GM19043 (cell line): Measurements from ENCODE around the gene SPTAN1.
"Not testable (repeated sequence)": the region's sequence is repeated elsewhere in the genome, so short reads cannot be mapped to it uniquely, and the experiment has no call there.

Experiments
- ATAC-seq: cut with Tn5 transposase; IDR thresholded peaks from one replicate; pipeline ENCODE4 v1.9.1; 2021; ENCODE audit warnings: low read depth; ENCODE audit not compliant: unreplicated experiment

Gene SPTAN1

DNA sequence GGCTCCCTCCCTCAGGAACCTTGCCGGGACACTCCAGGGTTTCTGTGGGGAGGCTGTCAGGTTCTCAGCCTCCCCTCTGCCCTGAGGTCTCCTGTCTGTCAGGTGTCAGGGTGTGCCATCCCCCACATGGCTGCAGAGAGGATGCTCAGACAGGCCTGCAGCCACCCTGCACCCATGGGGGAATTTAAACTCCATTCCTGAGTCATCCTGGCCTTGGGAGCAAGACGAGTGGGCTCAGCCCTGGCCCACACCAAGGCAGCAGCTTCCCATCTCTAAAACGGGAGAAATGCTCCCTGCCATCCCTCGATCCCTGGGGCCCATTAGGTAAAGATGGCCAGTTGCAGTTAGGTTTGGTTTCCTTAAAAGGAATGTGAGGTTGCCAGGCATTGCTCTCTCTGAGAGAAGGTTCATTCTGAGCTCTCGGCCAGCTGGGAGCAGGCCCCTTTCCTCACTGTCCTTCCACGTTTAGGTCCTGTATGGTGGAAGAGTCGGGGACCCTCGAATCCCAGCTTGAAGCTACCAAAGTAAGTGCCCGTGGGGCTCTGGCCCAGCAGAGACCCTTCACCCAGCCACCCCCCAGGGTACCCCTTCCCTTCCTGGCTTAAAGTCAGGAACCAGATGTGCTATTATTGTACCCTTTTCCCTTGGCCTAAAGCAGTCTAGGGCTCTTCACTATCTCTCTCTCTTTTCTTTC is 77.6 kb downstream of the SPTAN1 start:
- no peak for ATAC-seq

DNA sequence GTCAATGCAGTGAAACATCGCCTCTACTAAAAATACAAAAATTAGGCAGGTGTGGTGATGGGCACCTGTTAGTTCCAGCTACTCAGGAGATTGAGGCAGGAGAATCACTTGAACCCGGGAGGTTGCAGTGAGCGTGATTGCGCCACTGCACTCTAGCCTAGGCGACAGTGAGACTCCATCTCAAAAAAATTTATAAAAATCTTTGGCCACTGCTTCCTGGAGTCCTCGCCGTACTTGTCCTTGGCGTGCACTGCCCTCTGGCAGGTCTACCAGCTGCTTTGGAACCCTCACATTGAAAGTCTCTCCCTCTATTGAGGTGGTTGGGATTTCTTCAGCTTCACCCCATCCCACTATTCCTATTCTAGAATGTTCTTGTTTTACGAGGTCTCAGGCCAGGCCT is 79.2 kb downstream of the SPTAN1 start:
- ATAC-seq: no peak

DNA sequence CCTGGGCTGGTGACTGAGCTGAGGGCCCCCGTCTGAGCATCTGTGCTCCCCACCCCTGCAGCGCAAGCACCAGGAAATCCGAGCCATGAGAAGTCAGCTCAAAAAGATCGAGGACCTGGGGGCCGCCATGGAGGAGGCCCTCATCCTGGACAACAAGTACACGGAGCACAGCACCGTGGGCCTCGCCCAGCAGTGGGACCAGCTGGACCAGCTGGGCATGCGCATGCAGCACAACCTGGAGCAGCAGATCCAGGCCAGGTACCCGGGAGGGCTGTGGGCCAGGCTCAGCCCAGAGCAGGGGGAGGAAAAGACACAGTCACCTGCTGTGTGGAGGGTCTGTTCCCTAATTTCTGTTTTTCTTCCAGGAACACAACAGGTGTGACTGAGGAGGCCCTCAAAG is 79.7 kb downstream of the SPTAN1 start:
- ATAC-seq: no peak

DNA sequence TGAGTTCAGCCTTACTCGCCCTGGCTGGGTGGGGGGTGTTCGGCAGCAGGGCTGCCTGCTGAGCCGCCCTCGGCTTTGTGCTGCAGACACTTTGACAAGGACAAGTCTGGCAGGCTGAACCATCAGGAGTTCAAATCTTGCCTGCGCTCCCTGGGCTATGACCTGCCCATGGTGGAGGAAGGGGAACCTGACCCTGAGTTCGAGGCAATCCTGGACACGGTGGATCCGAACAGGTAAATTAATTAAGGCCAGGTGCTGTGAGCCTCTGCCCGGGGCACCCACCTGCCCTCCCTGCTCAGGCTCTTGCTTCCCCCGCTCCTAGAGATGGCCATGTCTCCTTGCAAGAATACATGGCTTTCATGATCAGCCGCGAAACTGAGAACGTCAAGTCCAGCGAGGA is 80.1 kb downstream of the SPTAN1 start:
- no peak for ATAC-seq

DNA sequence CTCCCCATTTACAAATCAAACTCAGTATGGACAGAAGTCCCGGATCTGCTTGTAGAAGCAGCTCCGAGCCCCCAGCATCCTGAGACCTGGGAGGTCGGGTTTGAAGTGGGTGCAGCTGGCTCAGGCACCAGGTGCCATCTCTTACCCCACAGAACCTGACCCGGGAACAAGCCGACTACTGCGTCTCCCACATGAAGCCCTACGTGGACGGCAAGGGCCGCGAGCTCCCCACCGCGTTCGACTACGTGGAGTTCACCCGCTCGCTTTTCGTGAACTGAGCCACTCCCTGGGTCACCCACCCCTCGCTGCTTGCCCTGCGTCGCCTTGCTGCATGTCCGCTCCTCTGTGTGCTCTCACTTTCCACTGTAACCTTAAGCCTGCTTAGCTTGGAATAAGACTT is 80.7 kb downstream of the SPTAN1 start:
- ATAC-seq: no peak

DNA sequence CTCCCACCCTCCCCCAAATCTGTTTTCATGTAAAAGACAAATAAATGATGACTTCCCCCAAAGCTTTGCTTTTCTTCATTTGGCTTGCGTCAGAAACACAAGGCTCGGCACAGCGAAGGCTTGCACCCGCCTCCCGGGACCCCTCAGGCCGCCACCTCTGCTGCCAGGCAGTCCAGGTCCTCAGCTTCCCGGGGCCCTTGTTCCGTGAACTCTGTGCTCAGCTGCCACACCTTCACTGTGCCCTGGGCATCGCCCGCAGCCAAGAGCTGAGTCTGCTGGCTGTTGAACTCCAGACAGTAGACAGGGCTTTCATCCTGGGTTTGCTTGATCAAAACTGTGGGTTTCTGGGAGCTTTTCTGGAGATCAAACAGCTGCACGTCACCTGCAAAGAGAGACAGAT is 81.2 kb downstream of the SPTAN1 start:
- no peak for ATAC-seq

DNA sequence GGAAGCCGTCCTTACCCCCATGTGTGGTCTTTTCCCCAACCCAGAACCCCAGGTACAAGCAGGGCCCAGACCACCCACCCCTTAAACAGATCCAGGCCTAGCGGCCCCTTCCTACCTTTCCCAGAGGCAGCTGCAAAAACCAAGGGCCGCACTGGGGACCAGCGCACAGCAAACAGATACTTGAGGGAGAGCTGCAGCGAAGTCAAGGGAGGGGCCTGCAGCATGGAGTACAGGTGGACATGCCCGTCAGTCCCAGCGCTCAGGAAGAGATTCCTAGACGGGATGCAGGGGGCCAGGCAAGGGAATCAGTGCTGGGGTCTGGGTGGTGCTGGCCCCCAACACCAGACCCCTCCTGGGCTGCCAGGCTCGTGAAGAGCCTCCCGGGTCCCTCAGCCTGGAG is 81.7 kb downstream of the SPTAN1 start:
- ATAC-seq: no peak

DNA sequence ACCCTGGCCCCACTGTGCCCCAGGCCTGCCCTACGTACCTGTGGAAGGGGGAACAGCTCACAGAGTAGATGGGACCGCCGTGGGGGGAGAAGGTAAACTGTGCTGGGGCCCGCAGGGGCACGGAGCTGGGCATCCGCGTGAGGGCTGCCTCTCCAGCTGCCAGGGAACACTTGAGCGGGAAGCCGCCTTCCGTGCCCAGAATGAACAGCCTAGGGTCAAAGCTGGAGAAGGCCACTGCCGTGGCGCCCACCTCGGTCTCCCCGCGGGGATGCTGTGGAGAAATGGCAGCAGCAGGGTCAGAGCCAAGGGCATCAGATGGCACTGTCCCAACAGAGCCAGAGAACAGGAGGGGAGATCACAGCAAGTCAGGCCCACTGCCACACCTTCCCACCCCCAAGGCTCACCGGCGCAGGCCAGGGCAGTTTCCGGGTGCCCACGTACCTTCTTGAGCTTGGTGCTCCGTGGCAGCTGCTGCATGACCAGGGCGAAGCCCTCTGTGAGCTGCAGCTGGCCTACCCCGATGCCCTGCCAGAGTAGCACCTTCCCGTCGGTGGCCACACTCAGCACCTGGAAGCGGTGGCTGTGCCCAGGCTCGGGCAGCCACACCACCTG is 82.4 kb downstream of the SPTAN1 start:
- no peak for ATAC-seq

DNA sequence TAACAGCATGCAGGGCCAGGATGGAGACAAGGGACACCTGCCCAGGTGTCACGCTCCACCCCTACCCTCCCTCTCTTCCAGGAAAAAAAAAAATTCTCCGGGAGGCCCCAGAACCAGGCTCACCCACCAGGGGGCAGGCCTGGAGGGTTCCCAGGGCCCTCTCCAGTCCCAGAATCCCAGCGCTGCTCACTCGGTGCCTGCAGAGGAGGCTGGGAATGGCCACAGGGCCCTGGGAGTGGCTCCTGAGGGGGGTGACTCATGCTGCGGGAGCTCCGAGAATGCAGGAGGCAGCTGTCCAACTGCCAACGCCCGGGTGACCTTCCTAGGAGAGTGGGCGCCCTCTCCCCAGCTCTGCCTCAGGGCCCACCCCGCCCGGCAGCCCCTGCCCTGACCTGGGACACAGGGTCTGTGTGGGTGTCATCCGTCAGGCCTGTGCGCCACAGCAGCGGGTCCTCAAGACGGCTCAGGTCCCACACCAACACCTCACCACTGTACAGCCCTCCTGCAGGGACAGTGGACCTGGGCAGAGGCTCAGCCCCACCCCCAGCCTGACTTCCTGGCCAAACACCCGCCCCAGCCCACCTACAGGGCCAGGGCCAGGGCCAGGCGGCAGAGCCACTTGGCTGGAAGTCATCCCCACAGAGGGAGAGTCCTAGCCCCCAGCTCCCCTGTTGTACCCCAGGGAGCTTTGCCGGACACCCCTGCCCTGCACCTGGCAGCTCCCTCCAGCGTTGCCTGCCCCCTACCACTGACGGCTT is 83.1 kb downstream of the SPTAN1 start:
- no peak for ATAC-seq

DNA sequence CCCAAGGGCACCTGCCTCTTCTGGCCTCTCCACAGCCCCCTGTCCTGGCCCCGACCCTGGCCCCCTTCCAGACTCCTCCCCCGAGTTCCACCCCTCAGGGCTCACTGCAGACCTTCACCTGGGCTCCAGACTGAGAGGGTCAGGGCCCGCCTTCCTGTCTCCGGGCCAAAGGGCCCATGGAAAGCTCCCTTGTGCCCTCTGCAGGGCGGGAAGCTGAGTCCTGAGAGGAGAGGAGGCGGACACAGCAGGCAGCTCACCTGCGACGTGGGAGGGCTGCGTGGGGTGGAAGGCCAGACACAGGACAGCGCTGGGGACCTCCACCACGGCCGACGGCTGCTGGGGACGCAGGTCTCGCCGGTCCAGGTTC is 83.6 kb downstream of the SPTAN1 start:
- no peak for ATAC-seq

DNA sequence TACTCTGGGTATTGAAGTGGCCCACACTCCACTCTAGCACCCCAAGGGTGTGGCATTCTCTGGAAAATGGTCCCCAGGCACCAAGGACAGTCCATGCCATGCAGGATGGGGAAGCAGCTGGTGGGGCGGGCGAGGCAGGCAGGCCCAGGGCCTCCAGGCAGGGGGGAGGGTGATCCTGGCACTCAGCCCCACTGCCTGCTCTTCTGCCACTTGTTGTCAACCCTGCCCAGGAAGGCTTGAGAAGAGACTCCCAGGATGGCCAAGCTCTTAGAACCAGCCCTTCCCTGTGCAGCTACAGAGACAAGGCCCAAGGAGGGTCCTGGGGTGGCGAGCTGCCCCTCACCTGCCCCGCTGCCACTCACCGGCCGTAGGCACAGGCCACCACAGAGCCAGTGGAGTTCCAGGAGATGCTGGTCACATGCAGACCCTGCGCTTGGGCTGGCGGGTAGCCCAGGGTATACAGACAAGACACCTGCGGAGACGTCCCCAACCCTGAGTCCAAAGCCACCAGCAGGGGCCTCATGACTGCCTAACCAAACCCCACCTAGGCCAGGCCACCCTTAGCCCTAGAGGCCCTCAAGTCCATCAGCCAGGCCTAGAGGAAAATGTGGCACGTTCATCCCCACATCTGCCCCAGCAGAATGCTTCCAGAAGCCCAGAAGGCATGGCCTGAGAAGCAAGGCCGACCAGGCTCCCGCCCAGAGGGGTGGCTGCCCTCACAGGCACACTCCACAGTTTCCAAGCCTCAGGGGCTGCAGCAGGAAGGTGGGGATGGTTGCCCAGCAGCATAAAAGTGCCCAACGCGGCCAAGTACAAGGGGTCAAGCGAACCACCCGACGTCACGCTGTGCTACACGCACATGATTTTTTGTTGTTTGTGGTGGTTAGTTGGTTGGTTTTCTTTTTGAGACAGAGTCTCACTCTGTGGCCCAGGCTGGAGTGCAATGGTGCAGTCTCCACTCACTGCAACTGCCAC is 84.5 kb downstream of the SPTAN1 start:
- no peak for ATAC-seq

DNA sequence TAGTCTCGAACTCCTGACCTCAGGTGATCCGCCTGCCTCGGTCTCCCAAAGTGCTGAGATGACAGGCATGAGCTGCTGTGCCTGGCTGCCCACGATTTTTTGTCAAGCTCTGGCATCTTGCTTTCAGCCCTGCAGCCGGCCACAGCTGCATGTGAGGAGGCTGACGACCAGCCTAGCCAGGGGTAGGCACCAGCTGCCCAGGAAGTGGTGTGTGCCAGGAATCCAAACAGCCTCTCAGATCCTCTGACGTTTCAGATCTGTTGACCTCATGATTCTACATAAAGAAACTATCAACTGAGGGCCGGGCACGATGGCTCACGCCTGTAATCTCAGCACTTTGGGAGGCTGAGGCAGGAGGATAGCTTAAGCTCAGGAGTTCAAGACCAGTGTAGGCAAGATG is 85.3 kb downstream of the SPTAN1 start:
- ATAC-seq: no peak

DNA sequence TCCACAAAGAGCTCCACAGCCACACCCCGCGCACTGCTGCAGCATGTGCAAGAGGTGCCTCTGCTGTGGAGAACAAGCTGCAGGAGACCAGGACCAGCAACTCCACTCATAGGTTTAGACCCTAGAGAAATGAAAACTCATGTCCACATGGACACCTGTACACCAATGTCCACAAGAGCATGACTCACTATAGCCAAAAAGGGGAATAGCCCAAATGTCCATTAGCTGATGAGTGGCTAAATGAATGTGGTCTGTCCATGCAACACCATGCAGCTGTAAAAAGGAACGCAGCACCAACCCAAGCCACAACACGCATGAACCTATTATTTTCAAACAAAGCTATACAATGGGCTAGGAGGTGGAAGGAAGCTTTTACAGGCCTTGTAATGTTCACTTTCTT is 86.2 kb downstream of the SPTAN1 start:
- ATAC-seq: no peak

DNA sequence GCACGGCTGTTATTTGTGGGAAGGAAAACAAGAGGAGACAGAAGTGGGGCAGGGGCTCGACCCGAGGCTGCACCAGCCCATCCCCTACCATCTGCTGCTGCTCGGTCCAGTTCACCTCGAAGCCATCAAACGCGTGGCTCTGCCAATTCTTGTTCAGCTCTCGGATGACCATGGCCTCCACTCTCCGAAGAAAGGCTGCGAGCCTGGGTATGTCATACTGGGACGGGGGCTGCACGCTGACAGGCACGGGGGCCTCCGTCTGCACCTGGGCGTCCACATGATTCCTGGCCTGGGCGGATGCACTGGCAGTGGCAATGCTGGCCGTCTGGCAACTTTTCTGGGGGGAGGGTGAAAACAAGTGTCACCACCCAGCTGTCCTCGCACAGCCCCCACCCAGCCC is 88.2 kb downstream of the SPTAN1 start:
- ATAC-seq: no peak

DNA sequence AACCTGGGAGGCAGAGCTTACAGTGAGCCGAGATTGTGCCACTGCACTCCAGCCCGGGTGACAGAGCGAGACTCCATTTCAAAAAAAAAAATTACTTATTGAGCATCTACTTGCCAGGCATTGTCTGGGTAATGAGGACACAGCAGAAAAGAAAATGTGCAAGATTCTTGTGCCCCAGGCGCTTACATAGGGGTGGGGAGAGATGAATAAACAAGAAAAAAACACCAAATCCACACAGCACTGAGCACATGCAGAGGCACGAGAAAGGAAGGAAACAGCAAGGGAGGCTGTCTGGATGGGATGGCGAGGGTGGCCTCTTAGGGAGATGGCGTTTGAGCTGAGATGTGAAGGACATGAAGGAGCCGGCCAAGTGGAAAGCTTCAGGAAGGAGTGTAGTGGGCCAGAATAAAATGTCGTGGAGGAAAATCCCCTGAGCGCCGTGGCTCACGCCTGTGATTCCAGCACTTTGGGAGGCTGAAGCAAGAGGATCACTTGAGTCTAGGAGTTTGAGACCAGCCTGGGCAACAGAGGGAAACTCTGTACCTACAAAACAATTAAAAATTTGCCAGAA is 90.4 kb downstream of the SPTAN1 start:
- ATAC-seq: no peak

DNA sequence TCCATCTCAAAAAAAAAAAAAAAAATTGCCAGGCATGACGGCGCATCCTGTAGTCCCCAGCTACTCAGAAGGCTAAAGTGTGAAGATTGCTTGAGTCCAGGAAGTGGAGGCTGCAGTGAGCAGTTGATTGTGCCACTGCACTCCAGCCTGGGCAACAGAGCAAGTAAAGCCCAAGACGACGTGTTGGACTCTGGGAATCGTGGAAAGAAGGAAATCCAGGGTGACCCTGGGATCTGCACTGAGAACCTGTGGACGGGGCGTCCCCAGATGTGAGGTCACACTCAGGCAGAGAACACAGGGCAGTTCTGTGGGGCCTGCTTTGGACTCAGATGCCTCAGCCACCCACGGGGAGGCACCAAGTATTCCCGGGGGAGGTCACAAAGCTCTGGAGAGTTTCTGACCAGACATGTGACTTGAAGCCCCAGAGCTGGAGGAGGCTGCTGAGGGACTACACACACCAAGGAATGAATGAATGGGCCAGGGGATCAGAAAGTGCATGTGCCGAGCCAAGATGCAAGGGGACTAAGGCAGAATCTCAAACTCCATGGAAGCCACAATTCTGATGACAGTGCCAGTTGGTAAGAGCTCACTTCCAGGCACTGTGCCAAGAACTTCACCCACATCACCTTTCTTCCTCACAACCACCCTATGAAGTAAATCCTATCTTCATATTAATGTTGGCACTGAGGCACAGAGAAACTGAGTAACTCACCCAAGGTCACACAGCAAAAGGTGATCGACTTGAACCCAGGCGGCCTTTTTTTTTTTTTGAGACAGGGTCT is 91.3 kb downstream of the SPTAN1 start:
- no peak for ATAC-seq

DNA sequence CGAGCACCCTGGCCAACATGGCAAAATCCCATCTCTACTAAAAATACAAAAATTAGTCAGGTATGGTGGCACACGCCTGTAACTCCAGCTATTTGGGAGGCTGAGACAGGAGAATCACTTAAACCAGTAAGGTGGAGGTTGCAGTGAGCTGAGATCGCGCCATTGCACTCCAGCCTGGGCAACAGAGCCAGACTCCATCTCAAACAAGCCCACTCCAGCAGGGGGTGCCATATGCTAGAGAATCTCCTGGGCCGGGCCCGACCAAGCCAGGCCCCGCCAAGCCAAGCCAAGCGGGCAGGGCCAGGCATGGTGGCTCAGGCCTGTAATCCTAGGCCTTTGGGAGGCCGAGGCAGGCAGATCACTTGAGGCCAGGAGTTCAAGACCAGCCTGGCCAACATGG is 95.8 kb downstream of the SPTAN1 start:
- ATAC-seq: not testable (repeated sequence)

DNA sequence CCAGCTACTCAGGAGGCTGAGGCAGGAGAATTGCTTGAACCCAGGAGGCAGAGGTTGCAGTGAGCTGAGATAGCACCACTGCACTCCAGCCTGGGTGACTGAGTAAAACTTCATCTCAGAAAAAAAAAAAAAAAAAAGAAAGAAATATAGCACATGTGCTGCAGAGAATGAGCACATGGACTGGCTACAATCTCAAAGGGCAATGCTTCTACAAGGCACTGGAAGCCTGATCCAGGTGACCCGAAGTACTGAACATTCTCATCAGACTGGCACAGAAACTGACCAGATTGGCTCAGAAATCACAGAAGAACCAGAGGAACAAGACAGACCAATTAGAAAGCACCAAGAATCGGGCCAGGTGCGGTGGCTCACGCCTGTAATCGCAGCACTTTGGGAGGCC is 99.4 kb downstream of the SPTAN1 start:
- no peak for ATAC-seq

DNA sequence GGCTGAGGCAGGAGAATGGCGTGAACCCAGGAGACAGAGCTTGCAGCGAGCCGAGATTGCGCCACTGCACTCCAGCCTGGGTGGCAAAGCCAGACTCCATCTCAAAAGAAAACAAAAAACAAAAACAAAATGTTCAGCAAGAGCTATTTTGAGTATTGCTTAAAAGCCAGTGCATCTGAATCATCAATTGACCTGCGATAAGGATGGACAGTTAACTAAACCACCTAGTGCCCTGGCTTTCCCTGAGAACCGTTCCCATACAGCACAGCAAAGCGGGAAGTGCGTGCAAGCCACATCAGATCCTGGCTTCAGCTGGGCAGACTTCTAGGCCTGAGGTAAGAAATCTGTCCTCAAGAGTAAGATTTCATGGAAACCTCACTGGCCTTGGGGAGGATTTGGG is 101.5 kb downstream of the SPTAN1 start:
- ATAC-seq: no peak

DNA sequence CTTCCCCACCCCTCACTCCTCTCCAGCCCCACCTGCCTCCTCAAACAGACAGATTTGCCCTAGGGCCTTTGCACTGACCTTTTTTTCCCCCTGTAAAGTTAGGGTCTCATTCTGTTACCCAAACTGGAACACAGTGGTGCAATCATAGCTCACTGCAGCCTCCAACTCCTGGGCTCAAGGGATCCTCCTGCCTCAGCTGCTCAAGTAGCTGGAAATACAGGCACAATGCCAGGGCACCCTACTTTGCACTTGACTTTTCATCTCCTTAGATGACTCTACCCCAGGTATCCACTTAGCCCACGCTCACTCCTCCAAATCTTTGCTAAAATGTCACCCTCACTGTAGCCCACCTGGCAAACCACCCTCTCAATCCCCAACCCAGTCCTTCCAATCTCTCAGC is 102.1 kb downstream of the SPTAN1 start:
- no peak for ATAC-seq
